ENCODE measurements around the gene DBF4B. TPM values are rescaled to one million over a fixed set of nuclear protein-coding genes. Genes with fewer than 3 reads are reported as not detected.

Gene DBF4B
- total and polyA plus RNA-seq, 10 of the 15 experiments (the other 5 are each of a cell fraction or from before 2014, with no cell fraction given) = 2.4 to 24.6 (median 16.9) TPM

DNA sequence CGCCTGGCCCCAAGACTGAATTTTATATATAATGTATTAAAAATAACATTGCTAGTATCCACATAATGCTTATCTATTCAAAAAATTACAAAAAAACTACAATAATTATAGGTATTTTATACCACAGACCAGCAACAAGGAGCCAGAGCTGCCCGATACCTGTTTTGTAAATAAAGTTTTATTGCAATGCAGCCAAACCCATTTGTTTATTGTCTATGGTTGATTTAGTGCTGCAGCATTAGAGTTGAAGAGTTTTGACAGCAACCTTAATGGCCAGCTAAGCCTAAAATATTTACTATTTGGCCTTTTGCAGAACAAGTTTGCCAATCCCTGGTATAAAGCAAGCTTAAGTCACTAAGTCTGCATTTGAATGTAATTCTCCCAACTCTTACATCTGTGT lies 46.6 kb upstream of the DBF4B start (continued):
- TF ChIP-seq, protein P1, sequence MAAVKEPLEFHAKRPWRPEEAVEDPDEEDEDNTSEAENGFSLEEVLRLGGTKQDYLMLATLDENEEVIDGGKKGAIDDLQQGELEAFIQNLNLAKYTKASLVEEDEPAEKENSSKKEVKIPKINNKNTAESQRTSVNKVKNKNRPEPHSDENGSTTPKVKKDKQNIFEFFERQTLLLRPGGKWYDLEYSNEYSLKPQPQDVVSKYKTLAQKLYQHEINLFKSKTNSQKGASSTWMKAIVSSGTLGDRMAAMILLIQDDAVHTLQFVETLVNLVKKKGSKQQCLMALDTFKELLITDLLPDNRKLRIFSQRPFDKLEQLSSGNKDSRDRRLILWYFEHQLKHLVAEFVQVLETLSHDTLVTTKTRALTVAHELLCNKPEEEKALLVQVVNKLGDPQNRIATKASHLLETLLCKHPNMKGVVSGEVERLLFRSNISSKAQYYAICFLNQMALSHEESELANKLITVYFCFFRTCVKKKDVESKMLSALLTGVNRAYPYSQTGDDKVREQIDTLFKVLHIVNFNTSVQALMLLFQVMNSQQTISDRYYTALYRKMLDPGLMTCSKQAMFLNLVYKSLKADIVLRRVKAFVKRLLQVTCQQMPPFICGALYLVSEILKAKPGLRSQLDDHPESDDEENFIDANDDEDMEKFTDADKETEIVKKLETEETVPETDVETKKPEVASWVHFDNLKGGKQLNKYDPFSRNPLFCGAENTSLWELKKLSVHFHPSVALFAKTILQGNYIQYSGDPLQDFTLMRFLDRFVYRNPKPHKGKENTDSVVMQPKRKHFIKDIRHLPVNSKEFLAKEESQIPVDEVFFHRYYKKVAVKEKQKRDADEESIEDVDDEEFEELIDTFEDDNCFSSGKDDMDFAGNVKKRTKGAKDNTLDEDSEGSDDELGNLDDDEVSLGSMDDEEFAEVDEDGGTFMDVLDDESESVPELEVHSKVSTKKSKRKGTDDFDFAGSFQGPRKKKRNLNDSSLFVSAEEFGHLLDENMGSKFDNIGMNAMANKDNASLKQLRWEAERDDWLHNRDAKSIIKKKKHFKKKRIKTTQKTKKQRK (IDR thresholded peaks at IDR 0.05; ENCODE audit: low read depth, low read length) = no peak
- TF ChIP-seq TARDBP (IDR thresholded peaks at IDR 0.05; ENCODE audit: borderline replicate concordance) = no peak
- TF ChIP-seq, protein P2, sequence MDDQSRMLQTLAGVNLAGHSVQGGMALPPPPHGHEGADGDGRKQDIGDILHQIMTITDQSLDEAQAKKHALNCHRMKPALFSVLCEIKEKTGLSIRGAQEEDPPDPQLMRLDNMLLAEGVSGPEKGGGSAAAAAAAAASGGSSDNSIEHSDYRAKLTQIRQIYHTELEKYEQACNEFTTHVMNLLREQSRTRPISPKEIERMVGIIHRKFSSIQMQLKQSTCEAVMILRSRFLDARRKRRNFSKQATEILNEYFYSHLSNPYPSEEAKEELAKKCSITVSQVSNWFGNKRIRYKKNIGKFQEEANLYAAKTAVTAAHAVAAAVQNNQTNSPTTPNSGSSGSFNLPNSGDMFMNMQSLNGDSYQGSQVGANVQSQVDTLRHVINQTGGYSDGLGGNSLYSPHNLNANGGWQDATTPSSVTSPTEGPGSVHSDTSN (IDR thresholded peaks at IDR 0.05; ENCODE audit: insufficient replicate concordance, low read depth, low read length) = no peak
- no peak for TF ChIP-seq SMAD5 (IDR thresholded peaks at IDR 0.05; ENCODE audit: low read depth)
- TF ChIP-seq, protein P3, sequence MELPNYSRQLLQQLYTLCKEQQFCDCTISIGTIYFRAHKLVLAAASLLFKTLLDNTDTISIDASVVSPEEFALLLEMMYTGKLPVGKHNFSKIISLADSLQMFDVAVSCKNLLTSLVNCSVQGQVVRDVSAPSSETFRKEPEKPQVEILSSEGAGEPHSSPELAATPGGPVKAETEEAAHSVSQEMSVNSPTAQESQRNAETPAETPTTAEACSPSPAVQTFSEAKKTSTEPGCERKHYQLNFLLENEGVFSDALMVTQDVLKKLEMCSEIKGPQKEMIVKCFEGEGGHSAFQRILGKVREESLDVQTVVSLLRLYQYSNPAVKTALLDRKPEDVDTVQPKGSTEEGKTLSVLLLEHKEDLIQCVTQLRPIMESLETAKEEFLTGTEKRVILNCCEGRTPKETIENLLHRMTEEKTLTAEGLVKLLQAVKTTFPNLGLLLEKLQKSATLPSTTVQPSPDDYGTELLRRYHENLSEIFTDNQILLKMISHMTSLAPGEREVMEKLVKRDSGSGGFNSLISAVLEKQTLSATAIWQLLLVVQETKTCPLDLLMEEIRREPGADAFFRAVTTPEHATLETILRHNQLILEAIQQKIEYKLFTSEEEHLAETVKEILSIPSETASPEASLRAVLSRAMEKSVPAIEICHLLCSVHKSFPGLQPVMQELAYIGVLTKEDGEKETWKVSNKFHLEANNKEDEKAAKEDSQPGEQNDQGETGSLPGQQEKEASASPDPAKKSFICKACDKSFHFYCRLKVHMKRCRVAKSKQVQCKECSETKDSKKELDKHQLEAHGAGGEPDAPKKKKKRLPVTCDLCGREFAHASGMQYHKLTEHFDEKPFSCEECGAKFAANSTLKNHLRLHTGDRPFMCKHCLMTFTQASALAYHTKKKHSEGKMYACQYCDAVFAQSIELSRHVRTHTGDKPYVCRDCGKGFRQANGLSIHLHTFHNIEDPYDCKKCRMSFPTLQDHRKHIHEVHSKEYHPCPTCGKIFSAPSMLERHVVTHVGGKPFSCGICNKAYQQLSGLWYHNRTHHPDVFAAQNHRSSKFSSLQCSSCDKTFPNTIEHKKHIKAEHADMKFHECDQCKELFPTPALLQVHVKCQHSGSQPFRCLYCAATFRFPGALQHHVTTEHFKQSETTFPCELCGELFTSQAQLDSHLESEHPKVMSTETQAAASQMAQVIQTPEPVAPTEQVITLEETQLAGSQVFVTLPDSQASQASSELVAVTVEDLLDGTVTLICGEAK (IDR thresholded peaks at IDR 0.05; ENCODE audit: borderline replicate concordance) = no peak
- no peak for TF ChIP-seq CBX5 (IDR thresholded peaks at IDR 0.05; ENCODE audit: low read depth)
- no peak for TF ChIP-seq CREB1 (IDR thresholded peaks at IDR 0.05; ENCODE audit: low read depth)
- no peak for TF ChIP-seq ESRRA (IDR thresholded peaks at IDR 0.05; ENCODE audit: low read length)

All from GM12878 (cell line).